T47D (cell line): ENCODE data around the gene SLC11A1.

ENCODE experiments used
- DNase-seq, 2 experiments: peaks; one replicate each; pipeline versions ENCODE4 v3.0.0 to v3.0.0-alpha.2; 2011 to 2012; ENCODE audit warnings: low read depth in 1 of 2, low spot score in 1 of 2
- JUND ChIP-seq: IDR thresholded peaks from 2 replicates; pipeline ENCODE4 v1.6.1; 2012; ENCODE audit warnings: low read depth
- in situ Hi-C: cut with HindIII; loops from 2 replicates; pipeline ENCODE4 v1.10.0; 2016; ENCODE audit warnings: low sequenced_read_pairs, low pct_unique_long_range_greater_than_20kb

SLC11A1 gene

DNA sequence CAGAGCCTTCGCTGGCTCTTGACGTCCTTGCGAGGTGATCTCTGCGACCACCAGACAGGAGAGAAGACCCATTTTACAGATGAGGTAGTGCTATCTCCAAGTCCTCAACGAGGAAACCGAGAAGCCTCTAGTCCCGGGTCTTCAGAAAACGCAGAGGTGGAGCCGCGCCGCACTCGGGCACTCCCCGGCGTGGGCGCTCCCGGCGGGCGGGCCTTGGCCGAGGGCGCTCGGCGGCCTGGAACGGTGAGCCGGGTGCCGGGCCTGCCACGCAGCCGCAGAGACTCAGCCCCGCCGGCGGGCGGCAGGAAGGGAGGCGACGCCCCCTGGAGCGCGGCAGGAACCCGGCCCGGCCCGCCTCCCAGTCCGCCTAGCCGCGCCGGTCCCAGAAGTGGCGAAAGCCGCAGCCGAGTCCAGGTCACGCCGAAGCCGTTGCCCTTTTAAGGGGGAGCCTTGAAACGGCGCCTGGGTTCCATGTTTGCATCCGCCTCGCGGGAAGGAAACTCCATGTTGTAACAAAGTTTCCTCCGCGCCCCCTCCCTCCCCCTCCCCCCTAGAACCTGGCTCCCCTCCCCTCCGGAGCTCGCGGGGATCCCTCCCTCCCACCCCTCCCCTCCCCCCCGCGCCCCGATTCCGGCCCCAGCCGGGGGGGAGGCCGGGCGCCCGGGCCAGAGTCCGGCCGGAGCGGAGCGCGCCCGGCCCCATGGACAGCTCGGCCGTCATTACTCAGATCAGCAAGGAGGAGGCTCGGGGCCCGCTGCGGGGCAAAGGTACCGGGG lies 17.5 kb downstream of the SLC11A1 start, which contains the start of gene CTDSP1:
CTDSP1 (plus strand) TSS at position 478 of the 776 bp plus-strand sequence; CDS start at position 701, 223 bp downstream.
- in situ Hi-C loops, result no loop called here
- DNase-seq, result peak; percentile 74 to 96
- TF ChIP-seq JUND, result 0 out of 2 replicates have a peak, but pooled peaks have one; percentile 13

DNA sequence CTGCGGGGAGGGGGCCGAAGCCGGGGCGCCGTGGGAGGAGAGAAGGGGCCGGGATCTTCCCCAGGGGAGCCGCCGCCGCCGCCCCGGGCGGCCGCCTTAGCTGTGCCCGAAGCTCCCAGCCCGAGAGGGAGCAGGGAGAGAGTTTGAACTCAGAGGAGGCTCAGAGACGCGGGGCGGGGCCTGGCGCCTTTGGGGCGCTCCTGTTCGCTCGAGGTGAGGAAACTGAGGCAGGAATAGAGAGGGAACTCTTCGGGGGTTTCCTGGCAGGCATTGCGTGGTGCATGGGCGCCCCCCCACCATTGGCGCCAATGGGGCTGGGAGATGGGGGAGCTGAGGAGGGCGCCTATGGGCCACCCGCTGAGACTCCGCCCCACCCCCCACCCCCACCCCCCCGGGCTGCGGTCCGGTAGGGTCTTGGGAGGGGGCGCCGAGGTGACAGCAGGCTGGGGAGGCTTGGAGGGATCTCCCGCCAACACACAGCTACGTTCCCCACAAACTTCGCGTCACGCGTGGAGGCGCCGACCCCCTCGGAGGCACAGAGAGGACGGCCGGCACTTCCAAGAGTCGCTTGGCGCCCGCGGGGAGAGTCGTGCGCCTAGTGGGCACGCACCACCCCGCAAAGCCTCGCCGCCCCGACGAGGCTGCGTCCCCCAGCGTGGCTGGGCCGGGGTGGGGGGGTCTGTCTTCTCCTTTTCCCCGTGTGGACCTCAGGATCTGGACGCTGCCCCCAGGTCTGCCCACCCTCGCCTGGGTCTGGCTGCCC lies 18.3 kb downstream of the SLC11A1 start:
- in situ Hi-C loops, result no loop called here
- peak; percentile 26 to 33 for DNase-seq
- TF ChIP-seq JUND, result no peak

DNA sequence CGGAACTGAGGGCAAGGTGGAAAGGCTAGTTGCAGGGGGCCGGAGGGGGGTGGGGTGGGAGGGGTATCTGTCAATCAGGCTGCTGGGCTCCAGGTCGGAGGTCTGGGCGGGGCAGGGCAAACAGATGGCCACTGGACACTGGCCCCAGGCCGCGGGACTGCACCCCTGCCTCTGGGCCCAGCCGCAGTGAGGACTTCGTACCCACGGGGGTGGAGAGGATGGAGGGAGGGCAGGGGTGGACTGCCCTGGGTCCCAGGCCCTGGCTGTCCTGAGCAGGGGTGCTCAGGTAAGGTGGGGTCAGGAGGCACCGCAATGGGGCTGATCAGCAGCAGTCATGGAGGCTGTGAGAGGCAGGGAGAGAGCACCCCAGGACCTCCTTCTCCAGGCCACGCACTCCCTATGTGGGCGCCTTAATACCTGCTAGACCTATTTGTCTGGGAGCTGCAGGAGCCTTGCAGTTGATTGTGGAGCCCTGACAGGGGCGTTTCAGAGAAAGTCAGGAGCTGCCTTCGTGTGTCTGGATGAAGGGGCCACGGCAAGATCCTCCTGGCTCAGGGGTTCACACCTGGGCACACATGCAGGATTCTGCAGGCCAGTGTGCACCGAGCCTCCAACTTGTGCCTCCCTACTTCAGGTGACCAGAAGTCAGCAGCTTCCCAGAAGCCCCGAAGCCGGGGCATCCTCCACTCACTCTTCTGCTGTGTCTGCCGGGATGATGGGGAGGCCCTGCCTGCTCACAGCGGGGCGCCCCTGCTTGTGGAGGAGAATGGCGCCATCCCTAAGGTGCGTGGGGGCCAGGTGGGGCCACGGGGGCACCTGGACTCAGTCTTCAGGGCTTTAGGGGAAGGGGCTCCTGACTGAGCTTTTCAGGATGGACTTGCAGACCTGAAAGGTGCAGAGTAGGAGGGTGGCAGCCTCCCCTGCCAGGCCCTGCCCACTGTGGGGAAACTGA lies 19.1 kb downstream of the SLC11A1 start:
- no peak for TF ChIP-seq JUND
- no peak for DNase-seq
- in situ Hi-C loops, result no loop called here

DNA sequence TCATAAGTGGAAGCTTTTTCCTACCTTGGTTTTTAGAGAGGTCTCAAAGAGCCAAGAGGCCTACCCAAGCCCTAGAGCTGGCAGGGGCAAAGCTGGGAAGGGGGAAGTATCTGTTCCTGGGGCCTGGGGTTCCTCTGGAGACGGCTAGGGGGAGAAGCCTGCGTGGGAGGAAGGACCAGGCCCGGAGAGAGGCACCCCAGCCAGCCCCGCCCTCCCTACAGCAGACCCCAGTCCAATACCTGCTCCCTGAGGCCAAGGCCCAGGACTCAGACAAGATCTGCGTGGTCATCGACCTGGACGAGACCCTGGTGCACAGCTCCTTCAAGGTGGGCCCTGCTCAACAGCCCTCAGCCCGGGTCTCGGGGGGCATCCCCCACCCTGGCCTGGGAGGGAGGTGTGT lies 19.8 kb downstream of the SLC11A1 start:
- TF ChIP-seq JUND, result no peak
- in situ Hi-C loops, result no loop called here
- no peak for DNase-seq

DNA sequence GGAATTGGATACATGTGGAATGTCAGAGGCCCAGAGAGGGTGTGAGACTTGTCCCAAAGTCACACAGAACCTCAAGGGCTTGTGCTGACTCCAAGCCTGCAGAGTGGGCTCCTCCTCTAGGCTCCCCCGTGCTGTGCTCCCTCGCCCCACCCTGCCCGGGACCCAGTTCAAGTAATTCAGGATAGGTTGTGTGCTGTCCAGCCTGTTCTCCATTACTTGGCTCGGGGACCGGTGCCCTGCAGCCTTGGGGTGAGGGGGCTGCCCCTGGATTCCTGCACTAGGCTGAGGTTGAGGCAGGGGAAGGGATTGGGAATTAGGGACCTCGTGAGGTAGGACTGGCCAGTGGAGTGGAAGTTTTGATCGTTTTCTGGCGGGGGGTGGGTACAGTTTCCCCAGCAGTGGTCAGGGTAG lies 20.4 kb downstream of the SLC11A1 start:
- TF ChIP-seq JUND, result no peak
- DNase-seq, result no peak
- in situ Hi-C loops, result no loop called here

DNA sequence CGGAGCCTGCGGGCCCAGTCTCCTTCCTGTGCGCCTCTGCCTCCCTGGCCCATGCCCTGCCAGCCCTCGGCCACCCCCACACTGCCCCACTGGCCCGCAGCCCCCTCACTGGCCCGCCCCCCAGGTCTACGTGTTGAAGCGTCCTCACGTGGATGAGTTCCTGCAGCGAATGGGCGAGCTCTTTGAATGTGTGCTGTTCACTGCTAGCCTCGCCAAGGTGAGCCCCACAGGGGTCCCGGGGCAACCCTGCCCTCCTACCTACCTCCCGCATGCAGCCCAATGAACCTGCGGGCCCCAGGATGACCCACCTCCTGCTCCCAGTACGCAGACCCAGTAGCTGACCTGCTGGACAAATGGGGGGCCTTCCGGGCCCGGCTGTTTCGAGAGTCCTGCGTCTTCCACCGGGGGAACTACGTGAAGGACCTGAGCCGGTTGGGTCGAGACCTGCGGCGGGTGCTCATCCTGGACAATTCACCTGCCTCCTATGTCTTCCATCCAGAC lies 20.9 kb downstream of the SLC11A1 start:
- DNase-seq, result no peak
- in situ Hi-C loops, result no loop called here
- TF ChIP-seq JUND, result no peak

DNA sequence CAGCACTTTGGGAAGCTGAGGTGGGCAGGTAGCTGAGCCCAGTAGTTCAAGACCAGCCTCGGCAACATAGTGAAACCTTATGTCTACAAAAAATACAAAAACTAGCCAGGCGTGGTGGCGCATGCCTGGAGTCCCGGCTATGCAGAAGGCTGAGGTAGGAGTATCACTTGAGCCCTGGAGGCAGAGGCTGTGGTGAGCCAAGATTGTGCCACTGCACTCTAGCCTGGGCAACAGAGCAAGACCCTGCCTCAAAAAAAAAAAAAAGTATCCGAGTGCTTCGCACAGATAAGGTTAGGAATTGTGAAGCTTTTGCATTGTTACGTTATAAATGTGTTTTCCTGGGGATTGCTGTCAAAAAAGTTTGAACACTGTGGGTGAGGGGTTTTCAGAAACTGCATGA lies 21.7 kb downstream of the SLC11A1 start:
- no peak for DNase-seq
- in situ Hi-C loops, result no loop called here
- TF ChIP-seq JUND, result no peak

DNA sequence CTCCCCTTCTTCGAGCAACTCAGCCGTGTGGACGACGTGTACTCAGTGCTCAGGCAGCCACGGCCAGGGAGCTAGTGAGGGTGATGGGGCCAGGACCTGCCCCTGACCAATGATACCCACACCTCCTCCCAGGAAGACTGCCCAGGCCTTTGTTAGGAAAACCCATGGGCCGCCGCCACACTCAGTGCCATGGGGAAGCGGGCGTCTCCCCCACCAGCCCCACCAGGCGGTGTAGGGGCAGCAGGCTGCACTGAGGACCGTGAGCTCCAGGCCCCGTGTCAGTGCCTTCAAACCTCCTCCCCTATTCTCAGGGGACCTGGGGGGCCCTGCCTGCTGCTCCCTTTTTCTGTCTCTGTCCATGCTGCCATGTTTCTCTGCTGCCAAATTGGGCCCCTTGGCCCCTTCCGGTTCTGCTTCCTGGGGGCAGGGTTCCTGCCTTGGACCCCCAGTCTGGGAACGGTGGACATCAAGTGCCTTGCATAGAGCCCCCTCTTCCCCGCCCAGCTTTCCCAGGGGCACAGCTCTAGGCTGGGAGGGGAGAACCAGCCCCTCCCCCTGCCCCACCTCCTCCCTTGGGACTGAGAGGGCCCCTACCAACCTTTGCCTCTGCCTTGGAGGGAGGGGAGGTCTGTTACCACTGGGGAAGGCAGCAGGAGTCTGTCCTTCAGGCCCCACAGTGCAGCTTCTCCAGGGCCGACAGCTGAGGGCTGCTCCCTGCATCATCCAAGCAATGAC lies 22.4 kb downstream of the SLC11A1 start:
- in situ Hi-C loops, result no loop called here
- DNase-seq, result no peak
- no peak for TF ChIP-seq JUND

DNA sequence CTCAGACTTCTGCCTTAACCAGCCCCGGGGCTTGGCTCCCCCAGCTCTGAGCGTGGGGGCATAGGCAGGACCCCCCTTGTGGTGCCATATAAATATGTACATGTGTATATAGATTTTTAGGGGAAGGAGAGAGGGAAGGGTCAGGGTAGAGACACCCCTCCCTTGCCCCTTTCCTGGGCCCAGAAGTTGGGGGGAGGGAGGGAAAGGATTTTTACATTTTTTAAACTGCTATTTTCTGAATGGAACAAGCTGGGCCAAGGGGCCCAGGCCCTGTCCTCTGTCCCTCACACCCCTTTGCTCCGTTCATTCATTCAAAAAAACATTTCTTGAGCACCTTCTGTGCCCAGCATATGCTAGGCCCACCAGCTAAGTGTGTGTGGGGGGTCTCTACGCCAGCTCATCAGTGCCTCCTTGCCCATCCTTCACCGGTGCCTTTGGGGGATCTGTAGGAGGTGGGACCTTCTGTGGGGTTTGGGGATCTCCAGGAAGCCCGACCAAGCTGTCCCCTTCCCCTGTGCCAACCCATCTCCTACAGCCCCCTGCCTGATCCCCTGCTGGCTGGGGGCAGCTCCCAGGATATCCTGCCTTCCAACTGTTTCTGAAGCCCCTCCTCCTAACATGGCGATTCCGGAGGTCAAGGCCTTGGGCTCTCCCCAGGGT lies 23.1 kb downstream of the SLC11A1 start:
- in situ Hi-C loops, result no loop called here
- DNase-seq, result no peak
- TF ChIP-seq JUND, result no peak

DNA sequence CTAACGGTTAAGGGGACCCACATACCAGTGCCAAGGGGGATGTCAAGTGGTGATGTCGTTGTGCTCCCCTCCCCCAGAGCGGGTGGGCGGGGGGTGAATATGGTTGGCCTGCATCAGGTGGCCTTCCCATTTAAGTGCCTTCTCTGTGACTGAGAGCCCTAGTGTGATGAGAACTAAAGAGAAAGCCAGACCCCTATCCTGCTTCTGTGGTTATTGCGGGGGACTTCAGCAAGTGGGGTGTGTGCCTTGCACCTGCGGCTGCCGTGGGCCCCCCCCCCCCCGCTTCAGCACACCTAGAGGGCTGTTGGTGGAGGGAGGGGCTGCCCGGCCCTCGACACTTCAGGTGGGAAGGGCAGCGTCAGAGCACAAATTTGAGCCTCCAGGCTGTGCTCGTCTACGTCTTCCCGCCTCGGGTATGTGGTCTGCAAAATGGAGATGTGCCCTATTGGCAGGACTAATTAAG lies 23.7 kb downstream of the SLC11A1 start:
- TF ChIP-seq JUND, result no peak
- in situ Hi-C loops, result no loop called here

More for the DNA sequence above, 23.7 kb downstream of the SLC11A1 start:
- no peak for DNase-seq
